Mesothelial cell of epicardium (in vitro differentiated cells): ENCODE results near the gene PTPN21. TPM values are rescaled to one million over a fixed set of nuclear protein-coding genes. Genes with fewer than 3 reads are reported as not detected.

Source experiments
- DNase-seq, 2 experiments: peaks; one replicate each; pipeline ENCODE4 v3.0.0; 2021; ENCODE audit warnings: low spot score in 2 of 2; ENCODE audit not compliant: unreplicated experiment in 2 of 2
- H3K27ac Mint-ChIP-seq: 2 replicates; pipeline ENCODE4 v1.8.0; 2021; ENCODE audit warnings: mixed read lengths
- H3K27me3 Mint-ChIP-seq: 2 replicates; pipeline ENCODE4 v1.8.0; 2021; ENCODE audit warnings: low read depth, mixed read lengths
- H3K36me3 Mint-ChIP-seq: 2 replicates; pipeline ENCODE4 v1.8.0; 2021; ENCODE audit warnings: mixed read lengths
- H3K4me1 Mint-ChIP-seq: 2 replicates; pipeline ENCODE4 v1.8.0; 2021; ENCODE audit warnings: mixed read lengths
- H3K4me3 Mint-ChIP-seq: 2 replicates; pipeline ENCODE4 v1.8.0; 2021; ENCODE audit warnings: mild to moderate bottlenecking, moderate library complexity, mixed read lengths
- H3K9me3 Mint-ChIP-seq: 2 replicates; pipeline ENCODE4 v1.8.0; 2021; ENCODE audit warnings: mixed read lengths
- total RNA-seq: library from RNA; stranded (reverse); gene quantifications from 3 replicates; pipeline ENCODE4 v1.2.1, GENCODE V29; 2021
- TF ChIP-seq, protein P1 (sequence below): fragments of 200-600 bp; sonication (generic); IDR thresholded peaks from one replicate; pipeline ENCODE4 v1.5.0; 2021; ENCODE audit warnings: antibody characterized with exemption; ENCODE audit not compliant: unreplicated experiment

PTPN21 gene
- total RNA-seq, 1 donor from 2014 or later: 34.0 TPM

DNA sequence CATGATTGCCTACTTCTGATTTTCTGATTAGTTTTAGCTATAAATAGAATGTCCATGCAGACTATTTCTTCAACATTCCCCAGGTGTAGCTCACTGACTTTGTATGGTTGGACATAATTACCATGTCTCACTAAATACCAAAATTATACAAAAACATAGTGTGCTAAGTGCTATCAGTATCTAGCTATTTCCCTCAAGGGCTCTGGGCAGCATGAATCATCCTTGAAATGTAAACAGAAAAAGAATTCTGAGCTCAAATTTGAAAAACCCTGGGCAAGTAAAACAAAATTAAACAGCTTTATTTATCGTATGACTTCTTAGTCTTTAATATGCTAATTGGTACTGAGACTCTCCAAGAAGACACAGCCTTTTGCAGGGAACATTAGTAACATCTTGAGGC, 86.4 kb downstream of the PTPN21 start:
- no peaks in the 10 kb centered on the region for H3K27me3 Mint-ChIP-seq
- peaks cover 61% of the 10 kb centered on the region for H3K36me3 Mint-ChIP-seq
- no peak overlapping the region for H3K4me3 Mint-ChIP-seq
- H3K4me1 Mint-ChIP-seq: peaks cover under 1% of the 10 kb centered on the region
- TF ChIP-seq, protein P1, sequence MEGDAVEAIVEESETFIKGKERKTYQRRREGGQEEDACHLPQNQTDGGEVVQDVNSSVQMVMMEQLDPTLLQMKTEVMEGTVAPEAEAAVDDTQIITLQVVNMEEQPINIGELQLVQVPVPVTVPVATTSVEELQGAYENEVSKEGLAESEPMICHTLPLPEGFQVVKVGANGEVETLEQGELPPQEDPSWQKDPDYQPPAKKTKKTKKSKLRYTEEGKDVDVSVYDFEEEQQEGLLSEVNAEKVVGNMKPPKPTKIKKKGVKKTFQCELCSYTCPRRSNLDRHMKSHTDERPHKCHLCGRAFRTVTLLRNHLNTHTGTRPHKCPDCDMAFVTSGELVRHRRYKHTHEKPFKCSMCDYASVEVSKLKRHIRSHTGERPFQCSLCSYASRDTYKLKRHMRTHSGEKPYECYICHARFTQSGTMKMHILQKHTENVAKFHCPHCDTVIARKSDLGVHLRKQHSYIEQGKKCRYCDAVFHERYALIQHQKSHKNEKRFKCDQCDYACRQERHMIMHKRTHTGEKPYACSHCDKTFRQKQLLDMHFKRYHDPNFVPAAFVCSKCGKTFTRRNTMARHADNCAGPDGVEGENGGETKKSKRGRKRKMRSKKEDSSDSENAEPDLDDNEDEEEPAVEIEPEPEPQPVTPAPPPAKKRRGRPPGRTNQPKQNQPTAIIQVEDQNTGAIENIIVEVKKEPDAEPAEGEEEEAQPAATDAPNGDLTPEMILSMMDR: no peak
- no peak overlapping the region for H3K27ac Mint-ChIP-seq
- no peak for DNase-seq
- peaks cover 3% of the 10 kb centered on the region for H3K9me3 Mint-ChIP-seq

DNA sequence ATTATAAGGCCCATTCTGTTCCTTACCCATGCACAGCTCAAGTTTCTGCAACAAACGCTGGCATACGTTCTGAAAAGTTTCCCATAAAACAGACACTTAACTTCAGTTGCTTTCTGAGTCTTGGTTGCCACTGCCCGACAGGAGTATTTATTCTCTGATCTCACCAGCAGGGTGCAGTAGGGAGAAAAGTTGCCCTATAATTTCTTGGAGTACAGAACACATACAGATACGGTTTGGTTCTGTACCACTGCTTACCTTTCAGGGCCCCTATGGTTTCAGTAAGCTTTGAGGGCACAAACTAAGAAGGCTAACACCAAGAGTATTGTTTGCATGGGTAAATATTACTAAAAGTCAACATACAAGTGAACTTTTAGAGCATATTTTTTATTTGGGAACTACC, 91.5 kb downstream of the PTPN21 start:
- no peaks in the 10 kb centered on the region for H3K4me1 Mint-ChIP-seq

DNA sequence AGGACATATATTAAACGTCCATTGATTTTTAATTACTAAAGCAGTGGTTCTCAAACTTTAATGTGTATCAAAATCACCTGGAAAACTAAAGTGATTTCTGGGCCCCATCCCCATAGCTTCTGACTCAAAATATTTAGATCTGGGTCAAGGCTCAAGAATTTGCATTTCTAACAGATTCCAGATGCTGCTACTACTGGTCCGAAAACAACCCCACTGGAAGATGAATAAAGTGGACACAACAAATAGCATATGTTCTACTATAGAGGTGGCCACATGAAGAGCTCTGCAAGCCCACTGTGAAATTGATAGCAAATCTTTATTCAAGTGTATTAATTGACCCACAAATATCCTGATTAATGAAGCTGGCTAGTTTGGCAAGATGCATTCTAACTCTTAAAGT, 99.9 kb downstream of the PTPN21 start:
- peaks cover 73% of the 10 kb centered on the region for H3K36me3 Mint-ChIP-seq
- no peaks in the 10 kb centered on the region for H3K4me1 Mint-ChIP-seq
- H3K9me3 Mint-ChIP-seq: peaks cover 53% of the 10 kb centered on the region
- H3K27me3 Mint-ChIP-seq: no peaks in the 10 kb centered on the region
- H3K4me3 Mint-ChIP-seq: no peak overlapping the region
- no peak for DNase-seq
- TF ChIP-seq, protein P1: no peak
- H3K27ac Mint-ChIP-seq: no peak overlapping the region

More for the DNA sequence above, 91.5 kb downstream of the PTPN21 start:
- Mint-ChIP-seq H3K27me3 (no peaks in the 10 kb centered on the region), H3K9me3 (peaks cover 41% of the 10 kb centered on the region), H3K36me3 (peaks cover 73% of the 10 kb centered on the region), H3K4me3 (no peak overlapping the region), H3K27ac (no peak overlapping the region)
- no peak for DNase-seq
- TF ChIP-seq, protein P1: peak; percentile 48

DNA sequence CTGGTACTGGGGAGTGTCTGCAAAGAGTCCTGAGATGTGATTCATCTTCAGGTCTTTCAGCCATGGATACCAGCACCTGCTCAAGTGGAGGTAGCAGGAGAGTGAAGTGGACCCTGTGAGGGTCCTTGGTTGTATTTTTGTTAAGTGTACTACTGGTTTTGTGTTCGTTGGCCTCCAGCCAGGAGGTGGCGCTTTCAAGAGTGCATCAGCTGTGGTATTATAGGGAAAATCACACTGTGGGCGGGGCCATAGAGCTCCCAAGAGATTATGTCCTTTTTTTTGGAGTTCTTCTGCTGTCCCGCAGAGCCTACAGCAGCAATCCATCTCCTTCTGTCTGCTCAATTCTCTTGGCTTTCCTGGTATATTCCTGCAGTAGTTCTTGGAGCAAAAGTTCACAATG, 102.6 kb downstream of the PTPN21 start:
- peaks cover 69% of the 10 kb centered on the region for H3K36me3 Mint-ChIP-seq
- H3K27me3 Mint-ChIP-seq: no peaks in the 10 kb centered on the region
- no peak overlapping the region for H3K27ac Mint-ChIP-seq
- TF ChIP-seq, protein P1: no peak
- no peaks in the 10 kb centered on the region for H3K4me1 Mint-ChIP-seq
- no peak for DNase-seq
- no peak overlapping the region for H3K4me3 Mint-ChIP-seq
- H3K9me3 Mint-ChIP-seq: peaks cover 47% of the 10 kb centered on the region

DNA sequence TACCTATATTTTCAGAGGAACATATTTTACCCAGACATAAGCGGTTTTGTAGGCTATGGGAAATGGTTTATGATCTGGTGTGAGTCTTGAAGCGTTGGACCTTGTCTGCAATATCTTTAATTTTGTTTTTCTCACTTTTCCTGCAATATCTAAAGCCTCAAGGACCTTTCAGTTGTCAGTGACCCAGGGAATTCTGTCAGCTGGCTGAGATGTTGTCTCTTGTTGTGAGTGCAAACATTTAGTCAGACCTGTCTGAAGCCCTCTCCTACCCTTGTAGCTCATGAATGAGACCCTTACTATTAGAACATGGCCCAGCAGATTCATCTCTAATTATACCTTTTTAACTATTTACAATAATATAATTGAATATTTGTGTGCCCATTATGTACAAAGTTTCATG, 115.7 kb downstream of the PTPN21 start:
- TF ChIP-seq, protein P1: no peak
- Mint-ChIP-seq H3K36me3 (peaks cover 65% of the 10 kb centered on the region), H3K27me3 (no peaks in the 10 kb centered on the region), H3K4me3 (no peak overlapping the region), H3K27ac (no peak overlapping the region), H3K9me3 (peaks cover 30% of the 10 kb centered on the region), H3K4me1 (no peaks in the 10 kb centered on the region)
- no peak for DNase-seq

DNA sequence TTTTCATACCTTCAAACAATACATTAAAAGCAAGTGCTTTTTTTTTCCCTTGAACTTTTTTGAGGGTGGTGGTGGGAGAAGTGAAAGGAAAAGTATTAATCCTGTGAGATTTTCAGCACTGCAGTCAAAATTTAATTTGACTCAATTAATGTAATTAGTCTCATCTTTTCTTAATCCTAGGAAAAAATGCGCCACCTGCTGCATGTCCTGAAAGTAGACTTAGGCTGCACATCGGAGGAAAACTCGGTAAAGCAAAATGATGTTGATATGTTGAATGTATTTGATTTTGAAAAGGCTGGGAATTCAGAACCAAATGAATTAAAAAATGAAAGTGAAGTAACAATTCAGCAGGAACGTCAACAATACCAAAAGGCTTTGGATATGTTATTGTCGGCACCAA, 117.1 kb downstream of the PTPN21 start:
- Mint-ChIP-seq H3K4me3 (no peak overlapping the region), H3K27ac (no peak overlapping the region), H3K36me3 (peaks cover 58% of the 10 kb centered on the region), H3K27me3 (no peaks in the 10 kb centered on the region), H3K9me3 (peaks cover 26% of the 10 kb centered on the region), H3K4me1 (no peaks in the 10 kb centered on the region)
- no peak for DNase-seq
- TF ChIP-seq, protein P1: no peak
